ENCODE data around the gene NAGA. TPM values are rescaled to one million over a fixed set of nuclear protein-coding genes. Genes with fewer than 3 reads are reported as not detected.
A peak's percentile ranks its signal among the peaks of the same experiment; 100 is the strongest.

The NAGA gene
- total and polyA plus RNA-seq, 9 of the 15 experiments (the other 6 are each of a cell fraction or from before 2014, with no cell fraction given): 6.5 to 20.6 (median 17.4) TPM

DNA sequence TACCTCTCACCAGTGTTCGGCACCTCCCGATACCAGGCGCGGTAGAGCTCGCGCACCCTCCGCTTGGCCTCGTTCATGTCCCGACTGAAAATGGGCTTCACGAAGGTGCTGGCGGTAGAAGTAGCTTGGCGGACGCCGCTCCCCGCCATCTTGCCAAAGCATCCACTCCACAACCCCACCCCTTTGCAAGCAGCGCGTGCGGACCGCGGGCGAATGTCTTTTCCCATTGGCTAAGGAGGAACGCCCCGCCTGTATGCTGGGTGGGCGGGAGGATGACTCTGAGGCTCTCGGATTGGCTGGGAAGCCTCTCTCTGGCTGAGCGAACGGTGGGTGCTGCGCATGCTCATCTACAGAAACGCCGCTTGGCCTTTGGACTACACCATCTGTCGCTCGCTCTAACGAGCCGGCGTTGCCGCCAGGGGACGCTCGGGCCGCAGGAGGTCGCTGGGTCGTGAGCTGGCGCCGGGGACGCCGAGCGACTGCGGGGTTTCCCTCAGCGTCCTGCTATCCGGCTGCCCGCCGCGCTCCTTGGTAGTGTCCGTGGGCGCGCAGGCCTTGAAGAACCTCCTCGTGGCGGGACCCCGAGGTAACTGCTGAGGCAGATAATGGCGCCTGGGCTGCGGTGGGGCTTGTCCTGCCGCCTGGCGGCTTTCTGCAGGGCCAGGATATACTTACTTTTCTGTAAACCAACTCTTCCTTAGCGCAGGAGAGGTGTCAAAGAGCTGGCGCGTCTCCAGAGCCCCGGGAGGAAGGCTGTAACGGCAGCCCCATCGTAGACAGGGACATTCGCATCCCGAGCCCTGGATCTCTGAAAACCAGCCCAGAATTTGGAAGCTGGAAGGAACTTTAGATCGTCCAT lies 20.2 kb upstream of the NAGA start, which contains the start of gene NDUFA6 (continued):
- TF ChIP-seq, protein P1, sequence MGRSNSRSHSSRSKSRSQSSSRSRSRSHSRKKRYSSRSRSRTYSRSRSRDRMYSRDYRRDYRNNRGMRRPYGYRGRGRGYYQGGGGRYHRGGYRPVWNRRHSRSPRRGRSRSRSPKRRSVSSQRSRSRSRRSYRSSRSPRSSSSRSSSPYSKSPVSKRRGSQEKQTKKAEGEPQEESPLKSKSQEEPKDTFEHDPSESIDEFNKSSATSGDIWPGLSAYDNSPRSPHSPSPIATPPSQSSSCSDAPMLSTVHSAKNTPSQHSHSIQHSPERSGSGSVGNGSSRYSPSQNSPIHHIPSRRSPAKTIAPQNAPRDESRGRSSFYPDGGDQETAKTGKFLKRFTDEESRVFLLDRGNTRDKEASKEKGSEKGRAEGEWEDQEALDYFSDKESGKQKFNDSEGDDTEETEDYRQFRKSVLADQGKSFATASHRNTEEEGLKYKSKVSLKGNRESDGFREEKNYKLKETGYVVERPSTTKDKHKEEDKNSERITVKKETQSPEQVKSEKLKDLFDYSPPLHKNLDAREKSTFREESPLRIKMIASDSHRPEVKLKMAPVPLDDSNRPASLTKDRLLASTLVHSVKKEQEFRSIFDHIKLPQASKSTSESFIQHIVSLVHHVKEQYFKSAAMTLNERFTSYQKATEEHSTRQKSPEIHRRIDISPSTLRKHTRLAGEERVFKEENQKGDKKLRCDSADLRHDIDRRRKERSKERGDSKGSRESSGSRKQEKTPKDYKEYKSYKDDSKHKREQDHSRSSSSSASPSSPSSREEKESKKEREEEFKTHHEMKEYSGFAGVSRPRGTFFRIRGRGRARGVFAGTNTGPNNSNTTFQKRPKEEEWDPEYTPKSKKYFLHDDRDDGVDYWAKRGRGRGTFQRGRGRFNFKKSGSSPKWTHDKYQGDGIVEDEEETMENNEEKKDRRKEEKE (IDR thresholded peaks at IDR 0.05; ENCODE audit: borderline replicate concordance in 1 of 2, control insufficient read depth in 1 of 2, low read depth in 2 of 2, low read length in 1 of 2): 0 out of 4 replicates have a peak, but pooled peaks of 1 of the 2 experiments have one; percentile 24
- TF ChIP-seq NONO (IDR thresholded peaks at IDR 0.05; ENCODE audit: low read depth in 2 of 2, low read length in 1 of 2) (peak in 1 of 2 experiments; percentile 73; a peak in 1 of 4 replicates), PML (IDR thresholded peaks at IDR 0.05; ENCODE audit: low read length) (0 out of 2 replicates have a peak, but pooled peaks have one; percentile 33), ERF (CRISPR knock-in tag; IDR thresholded peaks at IDR 0.05) (0 out of 2 replicates have a peak, but pooled peaks have one; percentile 5), FOXA1 (IDR thresholded peaks at IDR 0.05; ENCODE audit: borderline replicate concordance) (no peak), MTA3 (IDR thresholded peaks at IDR 0.05; ENCODE audit: borderline replicate concordance) (0 out of 2 replicates have a peak, but pooled peaks have one; percentile 45)
- TF ChIP-seq, protein P2, sequence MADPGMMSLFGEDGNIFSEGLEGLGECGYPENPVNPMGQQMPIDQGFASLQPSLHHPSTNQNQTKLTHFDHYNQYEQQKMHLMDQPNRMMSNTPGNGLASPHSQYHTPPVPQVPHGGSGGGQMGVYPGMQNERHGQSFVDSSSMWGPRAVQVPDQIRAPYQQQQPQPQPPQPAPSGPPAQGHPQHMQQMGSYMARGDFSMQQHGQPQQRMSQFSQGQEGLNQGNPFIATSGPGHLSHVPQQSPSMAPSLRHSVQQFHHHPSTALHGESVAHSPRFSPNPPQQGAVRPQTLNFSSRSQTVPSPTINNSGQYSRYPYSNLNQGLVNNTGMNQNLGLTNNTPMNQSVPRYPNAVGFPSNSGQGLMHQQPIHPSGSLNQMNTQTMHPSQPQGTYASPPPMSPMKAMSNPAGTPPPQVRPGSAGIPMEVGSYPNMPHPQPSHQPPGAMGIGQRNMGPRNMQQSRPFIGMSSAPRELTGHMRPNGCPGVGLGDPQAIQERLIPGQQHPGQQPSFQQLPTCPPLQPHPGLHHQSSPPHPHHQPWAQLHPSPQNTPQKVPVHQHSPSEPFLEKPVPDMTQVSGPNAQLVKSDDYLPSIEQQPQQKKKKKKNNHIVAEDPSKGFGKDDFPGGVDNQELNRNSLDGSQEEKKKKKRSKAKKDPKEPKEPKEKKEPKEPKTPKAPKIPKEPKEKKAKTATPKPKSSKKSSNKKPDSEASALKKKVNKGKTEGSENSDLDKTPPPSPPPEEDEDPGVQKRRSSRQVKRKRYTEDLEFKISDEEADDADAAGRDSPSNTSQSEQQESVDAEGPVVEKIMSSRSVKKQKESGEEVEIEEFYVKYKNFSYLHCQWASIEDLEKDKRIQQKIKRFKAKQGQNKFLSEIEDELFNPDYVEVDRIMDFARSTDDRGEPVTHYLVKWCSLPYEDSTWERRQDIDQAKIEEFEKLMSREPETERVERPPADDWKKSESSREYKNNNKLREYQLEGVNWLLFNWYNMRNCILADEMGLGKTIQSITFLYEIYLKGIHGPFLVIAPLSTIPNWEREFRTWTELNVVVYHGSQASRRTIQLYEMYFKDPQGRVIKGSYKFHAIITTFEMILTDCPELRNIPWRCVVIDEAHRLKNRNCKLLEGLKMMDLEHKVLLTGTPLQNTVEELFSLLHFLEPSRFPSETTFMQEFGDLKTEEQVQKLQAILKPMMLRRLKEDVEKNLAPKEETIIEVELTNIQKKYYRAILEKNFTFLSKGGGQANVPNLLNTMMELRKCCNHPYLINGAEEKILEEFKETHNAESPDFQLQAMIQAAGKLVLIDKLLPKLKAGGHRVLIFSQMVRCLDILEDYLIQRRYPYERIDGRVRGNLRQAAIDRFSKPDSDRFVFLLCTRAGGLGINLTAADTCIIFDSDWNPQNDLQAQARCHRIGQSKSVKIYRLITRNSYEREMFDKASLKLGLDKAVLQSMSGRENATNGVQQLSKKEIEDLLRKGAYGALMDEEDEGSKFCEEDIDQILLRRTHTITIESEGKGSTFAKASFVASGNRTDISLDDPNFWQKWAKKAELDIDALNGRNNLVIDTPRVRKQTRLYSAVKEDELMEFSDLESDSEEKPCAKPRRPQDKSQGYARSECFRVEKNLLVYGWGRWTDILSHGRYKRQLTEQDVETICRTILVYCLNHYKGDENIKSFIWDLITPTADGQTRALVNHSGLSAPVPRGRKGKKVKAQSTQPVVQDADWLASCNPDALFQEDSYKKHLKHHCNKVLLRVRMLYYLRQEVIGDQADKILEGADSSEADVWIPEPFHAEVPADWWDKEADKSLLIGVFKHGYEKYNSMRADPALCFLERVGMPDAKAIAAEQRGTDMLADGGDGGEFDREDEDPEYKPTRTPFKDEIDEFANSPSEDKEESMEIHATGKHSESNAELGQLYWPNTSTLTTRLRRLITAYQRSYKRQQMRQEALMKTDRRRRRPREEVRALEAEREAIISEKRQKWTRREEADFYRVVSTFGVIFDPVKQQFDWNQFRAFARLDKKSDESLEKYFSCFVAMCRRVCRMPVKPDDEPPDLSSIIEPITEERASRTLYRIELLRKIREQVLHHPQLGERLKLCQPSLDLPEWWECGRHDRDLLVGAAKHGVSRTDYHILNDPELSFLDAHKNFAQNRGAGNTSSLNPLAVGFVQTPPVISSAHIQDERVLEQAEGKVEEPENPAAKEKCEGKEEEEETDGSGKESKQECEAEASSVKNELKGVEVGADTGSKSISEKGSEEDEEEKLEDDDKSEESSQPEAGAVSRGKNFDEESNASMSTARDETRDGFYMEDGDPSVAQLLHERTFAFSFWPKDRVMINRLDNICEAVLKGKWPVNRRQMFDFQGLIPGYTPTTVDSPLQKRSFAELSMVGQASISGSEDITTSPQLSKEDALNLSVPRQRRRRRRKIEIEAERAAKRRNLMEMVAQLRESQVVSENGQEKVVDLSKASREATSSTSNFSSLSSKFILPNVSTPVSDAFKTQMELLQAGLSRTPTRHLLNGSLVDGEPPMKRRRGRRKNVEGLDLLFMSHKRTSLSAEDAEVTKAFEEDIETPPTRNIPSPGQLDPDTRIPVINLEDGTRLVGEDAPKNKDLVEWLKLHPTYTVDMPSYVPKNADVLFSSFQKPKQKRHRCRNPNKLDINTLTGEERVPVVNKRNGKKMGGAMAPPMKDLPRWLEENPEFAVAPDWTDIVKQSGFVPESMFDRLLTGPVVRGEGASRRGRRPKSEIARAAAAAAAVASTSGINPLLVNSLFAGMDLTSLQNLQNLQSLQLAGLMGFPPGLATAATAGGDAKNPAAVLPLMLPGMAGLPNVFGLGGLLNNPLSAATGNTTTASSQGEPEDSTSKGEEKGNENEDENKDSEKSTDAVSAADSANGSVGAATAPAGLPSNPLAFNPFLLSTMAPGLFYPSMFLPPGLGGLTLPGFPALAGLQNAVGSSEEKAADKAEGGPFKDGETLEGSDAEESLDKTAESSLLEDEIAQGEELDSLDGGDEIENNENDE (IDR thresholded peaks at IDR 0.05; ENCODE audit: low read depth, low read length): no peak

Measured in K562 (cell line).